ENCODE results near the gene GPR143.

GRCh38 chrX:9746148-9746888, 19.3 kb downstream of the GPR143 start:
- no peak for TF ChIP-seq SIN3A (IDR thresholded peaks at IDR 0.05; ENCODE audit: borderline replicate concordance, insufficient read depth, low read length)
- no peak for TF ChIP-seq TAF1 (IDR thresholded peaks at IDR 0.05; ENCODE audit: borderline replicate concordance, insufficient read depth, low read length)
- no peak for TF ChIP-seq REST (IDR thresholded peaks at IDR 0.05; ENCODE audit: insufficient read depth in 1 of 2, low read depth in 2 of 2, low read length in 2 of 2)
- no peak for TF ChIP-seq POLR2AphosphoS5 (IDR thresholded peaks at IDR 0.05; ENCODE audit: low read depth, low read length)

All from PFSK-1 (cell line).